KOPT-K1 (cell line): ENCODE measurements around the gene PRRT1B.
"Not testable (repeated sequence)": the region's sequence is repeated elsewhere in the genome, so short reads cannot be mapped to it uniquely, and the experiment has no call there.

Experiments
- H3K27ac ChIP-seq: fragments of 200-600 bp; sonication (generic); 2 replicates; pipeline ENCODE4 v1.5.1; 2016; ENCODE audit warnings: antibody characterized with exemption, mild to moderate bottlenecking, low read depth, low read length; ENCODE audit not compliant: poor library complexity, severe bottlenecking
- H3K36me3 ChIP-seq: fragments of 200-600 bp; sonication (generic); 2 replicates; pipeline ENCODE4 v1.5.1; 2017; ENCODE audit warnings: antibody characterized with exemption, mild to moderate bottlenecking, low read length, moderate library complexity; ENCODE audit not compliant: insufficient read depth
- H3K9me3 ChIP-seq: fragments of 200-600 bp; sonication (generic); 2 replicates; pipeline ENCODE4 v1.5.1; 2017; ENCODE audit warnings: antibody characterized with exemption, low read length, mild to moderate bottlenecking; ENCODE audit not compliant: insufficient read depth, poor library complexity, severe bottlenecking

Gene PRRT1B

GRCh38 chr9:131529597-131530545 lies 15.5 kb upstream of the PRRT1B start:
- Histone ChIP-seq H3K27ac (peak overlapping the region; percentile 78), H3K9me3 (no peaks in the 10 kb centered on the region), H3K36me3 (peaks cover 50% of the 10 kb centered on the region)

GRCh38 chr9:131530546-131530919 lies 14.8 kb upstream of the PRRT1B start:
- no peaks in the 10 kb centered on the region for H3K9me3 ChIP-seq
- H3K36me3 ChIP-seq = peaks cover 44% of the 10 kb centered on the region
- H3K27ac ChIP-seq = peak overlapping the region; percentile 78

- H3K36me3 ChIP-seq = peaks cover 38% of the 10 kb centered on the region
- no peaks in the 10 kb centered on the region for H3K9me3 ChIP-seq
- H3K27ac ChIP-seq = peak within 1 kb of the TSS; percentile 78
Observed at GRCh38 chr9:131530920-131531832, 14.1 kb upstream of the PRRT1B start, which contains the start of gene UCK1. TSS of gene UCK1 (minus strand) at chr9:131531263. CDS start at chr9:131531174, 89 bp downstream.

GRCh38 chr9:131534721-131535237 lies 10.5 kb upstream of the PRRT1B start:
- H3K9me3 ChIP-seq = peaks cover 7% of the 10 kb centered on the region
- peak overlapping the region; percentile 30 for H3K27ac ChIP-seq
- 0 out of 2 replicates have a peak, but pooled peaks cover 3% of the 10 kb centered on the region for H3K36me3 ChIP-seq

GRCh38 chr9:131537946-131538345 lies 7.4 kb upstream of the PRRT1B start:
- H3K9me3 ChIP-seq = peaks cover 15% of the 10 kb centered on the region
- H3K27ac ChIP-seq = no peak overlapping the region
- H3K36me3 ChIP-seq = no peaks in the 10 kb centered on the region

- H3K36me3 ChIP-seq = no peaks in the 10 kb centered on the region
- no peak overlapping the region for H3K27ac ChIP-seq
- peaks cover 29% of the 10 kb centered on the region for H3K9me3 ChIP-seq
Observed at GRCh38 chr9:131539223-131539923, 6.0 kb upstream of the PRRT1B start.

- no peak overlapping the region for H3K27ac ChIP-seq
- H3K36me3 ChIP-seq = no peaks in the 10 kb centered on the region
- H3K9me3 ChIP-seq = peaks cover 24% of the 10 kb centered on the region
Observed at GRCh38 chr9:131543141-131543540, 2.2 kb upstream of the PRRT1B start.

GRCh38 chr9:131545786-131546335 lies 538 bp downstream of the PRRT1B start:
- no peak overlapping the region for H3K27ac ChIP-seq

GRCh38 chr9:131546336-131547084 lies 1.2 kb downstream of the PRRT1B start:
- Histone ChIP-seq H3K36me3 (no peaks in the 10 kb centered on the region), H3K9me3 (peaks cover 24% of the 10 kb centered on the region), H3K27ac (no peak overlapping the region)

More at GRCh38 chr9:131545786-131546335, 538 bp downstream of the PRRT1B start:
- H3K9me3 ChIP-seq = peaks cover 24% of the 10 kb centered on the region
- no peaks in the 10 kb centered on the region for H3K36me3 ChIP-seq

GRCh38 chr9:131549186-131549585 lies 3.9 kb downstream of the PRRT1B start:
- H3K9me3 ChIP-seq, H3K36me3 ChIP-seq, H3K27ac ChIP-seq: not testable (repeated sequence)

- H3K36me3 ChIP-seq, H3K27ac ChIP-seq, H3K9me3 ChIP-seq: not testable (repeated sequence)
Observed at GRCh38 chr9:131550465-131550864, 5.1 kb downstream of the PRRT1B start.

GRCh38 chr9:131552030-131552429 lies 6.7 kb downstream of the PRRT1B start:
- no peaks in the 10 kb centered on the region for H3K36me3 ChIP-seq
- H3K9me3 ChIP-seq = no peaks in the 10 kb centered on the region
- H3K27ac ChIP-seq = no peak overlapping the region

GRCh38 chr9:131554087-131554842 lies 8.9 kb downstream of the PRRT1B start:
- Histone ChIP-seq H3K9me3 (no peaks in the 10 kb centered on the region), H3K27ac (no peak overlapping the region), H3K36me3 (no peaks in the 10 kb centered on the region)
